IMR-90 (cell line): ENCODE results near the gene CAMK2N1. TPM values are rescaled to one million over a fixed set of nuclear protein-coding genes. Genes with fewer than 3 reads are reported as not detected.

Experiments
- ATAC-seq: fragments of 200-7000 bp; cut with Tn5 transposase; 2 replicates; pipeline ENCODE4 v1.9.1; 2020; ENCODE audit warnings: low read depth, mild to moderate bottlenecking, moderate library complexity
- BruUV-seq: library from RNA; stranded (reverse); fragments of 400-500 nt; replicated peaks from 2 replicates; lab custom pipeline; 2021; lab: Mats Ljungman, UMichigan
- CTCF ChIA-PET: fragments of 300-600 bp; formaldehyde crosslinking; extraction: SDS; loops from one replicate; lab custom pipeline; 2021; ENCODE audit warnings: antibody characterized with exemption; lab: Yijun Ruan, JAX
- POLR2A ChIA-PET: fragments of 300-600 bp; sonication (Branson Sonifier 250); formaldehyde crosslinking; loops from one replicate; lab custom pipeline; 2022; ENCODE audit warnings: antibody characterized with exemption; ENCODE audit not compliant: unreplicated experiment; lab: Charles Lee
- DNase-seq: peaks from one replicate; pipeline ENCODE4 v3.0.0; 2013
- H2AFZ ChIP-seq: replicated peaks from 2 replicates; pipeline ENCODE3; 2013; ENCODE audit warnings: low read length, mild to moderate bottlenecking; ENCODE audit not compliant: poor library complexity
- H2AK5ac ChIP-seq: 2 replicates; pipeline ENCODE4 v1.6.1; 2013; ENCODE audit warnings: low read depth, low read length, inconsistent platforms
- H2AK9ac ChIP-seq: replicated peaks from 2 replicates; pipeline ENCODE3; 2013; ENCODE audit warnings: mild to moderate bottlenecking, low read depth, low read length, moderate library complexity; ENCODE audit not compliant: poor library complexity
- H2BK120ac ChIP-seq: 2 replicates; pipeline ENCODE4 v1.6.1; 2013; ENCODE audit warnings: low read depth, low read length, inconsistent platforms
- H2BK15ac ChIP-seq: 3 replicates; pipeline ENCODE4 v1.6.1; 2013; ENCODE audit warnings: low read depth, low read length, inconsistent platforms
- H2BK20ac ChIP-seq: 2 replicates; pipeline ENCODE4 v1.6.1; 2013; ENCODE audit warnings: low read depth, mild to moderate bottlenecking, inconsistent platforms, low read length, moderate library complexity
- H2BK5ac ChIP-seq: 2 replicates; pipeline ENCODE4 v1.6.1; 2013; ENCODE audit warnings: mild to moderate bottlenecking, low read depth, low read length, inconsistent platforms; ENCODE audit not compliant: poor library complexity, severe bottlenecking
- H3K14ac ChIP-seq: replicated peaks from 2 replicates; pipeline ENCODE4 v1.6.1; 2013; ENCODE audit warnings: low read depth, low read length, inconsistent platforms
- H3K18ac ChIP-seq: 2 replicates; pipeline ENCODE4 v1.6.1; 2013; ENCODE audit warnings: low read depth, low read length, control low read depth
- H3K23ac ChIP-seq: 2 replicates; pipeline ENCODE4 v1.6.1; 2013; ENCODE audit warnings: low read depth, low read length, inconsistent platforms
- H3K27ac ChIP-seq: 2 replicates; pipeline ENCODE4 v1.5.1; 2013; ENCODE audit warnings: mild to moderate bottlenecking, control low read depth, low read length; ENCODE audit not compliant: insufficient read depth
- H3K27me3 ChIP-seq: 2 replicates; pipeline ENCODE4 v1.6.1; 2013; ENCODE audit warnings: low read length; ENCODE audit not compliant: control insufficient read depth, insufficient read depth
- H3K36me3 ChIP-seq: 2 replicates; pipeline ENCODE4 v1.6.1; 2013; ENCODE audit warnings: low read length, mixed read lengths; ENCODE audit not compliant: control insufficient read depth, insufficient read depth
- H3K4ac ChIP-seq: 2 replicates; pipeline ENCODE4 v1.6.1; 2013; ENCODE audit warnings: low read depth, low read length, inconsistent platforms
- H3K4me1 ChIP-seq: 2 replicates; pipeline ENCODE4 v1.6.1; 2013; ENCODE audit warnings: low read length, mixed read lengths; ENCODE audit not compliant: control insufficient read depth, insufficient read depth
- H3K4me2 ChIP-seq: 2 replicates; pipeline ENCODE4 v1.6.1; 2013; ENCODE audit warnings: low read depth, mild to moderate bottlenecking, control low read depth, low read length, moderate library complexity
- H3K4me3 ChIP-seq: 2 replicates; pipeline ENCODE4 v1.5.1; 2013; ENCODE audit warnings: low read depth, mild to moderate bottlenecking, control low read depth, low read length, moderate library complexity; ENCODE audit not compliant: insufficient read depth
- H3K56ac ChIP-seq: 2 replicates; pipeline ENCODE4 v1.6.1; 2013; ENCODE audit warnings: low read length, inconsistent platforms; ENCODE audit not compliant: insufficient read depth; ENCODE audit errors: extremely low read depth
- H3K79me1 ChIP-seq, 2 experiments: 2 replicates each; pipeline ENCODE4 v1.6.1; 2013; ENCODE audit warnings: low read length in 2 of 2, inconsistent platforms in 1 of 2, low read depth in 1 of 2
- H3K9ac ChIP-seq: 2 replicates; pipeline ENCODE4 v1.6.1; 2013; ENCODE audit warnings: low read depth, low read length, control low read depth
- H3K9me1 ChIP-seq: 2 replicates; pipeline ENCODE4 v1.6.1; 2013; ENCODE audit warnings: low read length, inconsistent platforms; ENCODE audit not compliant: insufficient read depth
- H3K9me3 ChIP-seq: 2 replicates; pipeline ENCODE4 v1.6.1; 2013; ENCODE audit warnings: low read length; ENCODE audit not compliant: control insufficient read depth, insufficient read depth
- H4K20me1 ChIP-seq: 2 replicates; pipeline ENCODE4 v1.6.1; 2013; ENCODE audit warnings: low read length, inconsistent platforms; ENCODE audit not compliant: insufficient read depth
- H4K5ac ChIP-seq: 2 replicates; pipeline ENCODE4 v1.6.1; 2013; ENCODE audit warnings: mild to moderate bottlenecking, low read depth, low read length, control low read depth
- H4K8ac ChIP-seq, 2 experiments: 2 replicates each; pipeline ENCODE4 v1.6.1; 2013; ENCODE audit warnings: low read depth in 2 of 2, low read length in 2 of 2, control low read depth in 1 of 2, inconsistent platforms in 1 of 2
- H4K91ac ChIP-seq: 2 replicates; pipeline ENCODE4 v1.6.1; 2013; ENCODE audit warnings: low read depth, low read length, inconsistent platforms; ENCODE audit not compliant: insufficient read depth
- CEBPB ChIP-seq: IDR thresholded peaks from 2 replicates; pipeline ENCODE4 v1.6.1; 2012; ENCODE audit warnings: low read depth, low read length, improper control_type of control experiment
- MAFK ChIP-seq: IDR thresholded peaks from 2 replicates; pipeline ENCODE4 v1.6.1; 2012; ENCODE audit warnings: low read depth, low read length, improper control_type of control experiment
- POLR2A ChIP-seq: IDR thresholded peaks from 2 replicates; pipeline ENCODE4 v1.6.1; 2012; ENCODE audit warnings: mild to moderate bottlenecking, low read depth, low read length
- WGBS, 2 experiments: methylation state at CpG; one replicate each; pipeline versions ENCODE4 v1.1.5 to v1.1.7; 2013; ENCODE audit warnings: missing lambda C conversion rate in 2 of 2; ENCODE audit not compliant: insufficient read length in 1 of 2; ENCODE audit errors: extremely low coverage in 2 of 2; 5-methylcytosine and 5-hydroxymethylcytosine counted together
- dilution Hi-C: fragments of 300-500 bp; cut with HindIII; formaldehyde crosslinking; loops from one replicate; pipeline ENCODE4 v1.14.3; 2018; ENCODE audit warnings: low sequenced_read_pairs; ENCODE audit not compliant: unreplicated experiment
- in situ Hi-C: fragments of 300-500 bp; cut with MboI; formaldehyde crosslinking; loops from 3 replicates; pipeline ENCODE4 v1.14.3; 2019; ENCODE audit warnings: low sequenced_read_pairs, inconsistent platforms, mixed read lengths
- intact Hi-C: fragments of 100-400 bp; cut with micrococcal nuclease; formaldehyde crosslinking; loops from 2 replicates; pipeline ENCODE4 v1.10.0; 2022
- polyA plus RNA-seq, 3 experiments: library from polyadenylated mRNA; depleted of rRNA; stranded (reverse); fragments of >200 nt; gene quantifications; 2 replicates each; pipeline ENCODE4 v1.2.3, GENCODE V29; 2012; ENCODE audit warnings: low replicate concordance in 1 of 3
- total RNA-seq: library from RNA; depleted of rRNA; stranded (reverse); fragments of >200 nt; gene quantifications from 2 replicates; pipeline ENCODE4 v1.2.3, GENCODE V29; 2012

Gene CAMK2N1
- total and polyA plus RNA-seq, 2 of the 4 experiments (the other 2 are of a cell fraction), result 10.2 to 44.4 TPM

- DNase-seq, result no peak
- peak overlapping the region; percentile 100 for H3K27ac ChIP-seq
- H3K18ac ChIP-seq, result peak overlapping the region; percentile 95
- H2AFZ ChIP-seq, result peak overlapping the region; percentile 66
- CTCF ChIA-PET, result interaction anchor here (0.9 to 1.2 kb wide), 5 partner anchors 11 to 304 kb away, joined by 3 read pairs; no protein-coding TSS in a partner anchor
- peaks cover 29% of the 10 kb centered on the region for H4K20me1 ChIP-seq
- H2BK20ac ChIP-seq, result peak overlapping the region; percentile 53; the same call in 1 of the 2 replicates
- intact Hi-C loops (loop anchor here (5.0 kb wide), 1 partner anchor 56 kb away; no protein-coding TSS in a partner anchor), dilution Hi-C loops (no loop called here), in situ Hi-C loops (no loop called here)
- peaks cover 33% of the 10 kb centered on the region for H3K4me1 ChIP-seq
- H3K4me2 ChIP-seq, result peak overlapping the region; percentile 91
- H3K14ac ChIP-seq, result peak overlapping the region; percentile 90
- H2AK5ac ChIP-seq, result peak overlapping the region; percentile 61
- H2BK5ac ChIP-seq, result peak overlapping the region; percentile 91
- TF ChIP-seq MAFK (no peak), POLR2A (no peak), CEBPB (peak; percentile 94)
- H2BK120ac ChIP-seq, result peak overlapping the region; percentile 90
- WGBS, 2 experiments, result no CpG with 5 or more reads among the region's 16 CpGs
- peak overlapping the region; percentile 5 for H4K5ac ChIP-seq
- peak overlapping the region; percentile 79 for H2AK9ac ChIP-seq
- ATAC-seq, result no peak
- peak overlapping the region; percentile 45; the same call in 2 of the 3 replicates for H2BK15ac ChIP-seq
- H3K23ac ChIP-seq, result peak overlapping the region; percentile 98
- H3K79me1 ChIP-seq, result peaks cover 10 to 45% of the 10 kb centered on the region in 2 experiments
- H3K9me3 ChIP-seq, result no peaks in the 10 kb centered on the region
- H3K9me1 ChIP-seq, result peaks cover 26% of the 10 kb centered on the region
- H4K91ac ChIP-seq, result peak overlapping the region; percentile 80
- peak overlapping the region; percentile 96 for H3K4ac ChIP-seq
- H3K9ac ChIP-seq, result peak overlapping the region; percentile 100
- peak overlapping the region; percentile 99 for H3K4me3 ChIP-seq
- H3K27me3 ChIP-seq, result no peaks in the 10 kb centered on the region
- peaks cover 12% of the 10 kb centered on the region; the same call in 1 of the 2 replicates for H3K36me3 ChIP-seq
- H4K8ac ChIP-seq, result peak overlapping the region; percentile 39 to 82; a peak in 3 of 4 replicates
- BruUV-seq, result no TSS peak
- peak overlapping the region; percentile 89 for H3K56ac ChIP-seq
- POLR2A ChIA-PET, result interaction anchor here (0.9 to 1.0 kb wide), 2 partner anchors 12 to 121 kb away, joined by 3 to 4 read pairs; no protein-coding TSS in a partner anchor
Measured at GRCh38 chr1:20483098-20483832, 2.7 kb downstream of the CAMK2N1 start.
